Keratinocyte (primary cell): ENCODE results near the gene FCN3. TPM values are rescaled to one million over a fixed set of nuclear protein-coding genes. Genes with fewer than 3 reads are reported as not detected.

Experiments
- DNase-seq: peaks from one replicate; pipeline ENCODE4 v3.0.0-alpha.2; 2011; ENCODE audit warnings: low read depth, missing footprints, low spot score
- FAIRE-seq: peaks from 2 replicates; lab custom pipeline; 2011; peaks lifted over from hg19 to GRCh38; lab: Jason Lieb, UNC
- H2AFZ ChIP-seq: 2 replicates; pipeline ENCODE4 v1.6.0; 2012; ENCODE audit warnings: low read length, control low read depth, inconsistent platforms; ENCODE audit not compliant: control insufficient read depth
- H3K27ac ChIP-seq: 2 replicates; pipeline ENCODE4 v1.5.1; 2011; ENCODE audit warnings: low read length; ENCODE audit not compliant: control insufficient read depth, insufficient read depth
- H3K27me3 ChIP-seq: 3 replicates; pipeline ENCODE4 v1.6.0; 2011; ENCODE audit warnings: low read length; ENCODE audit not compliant: control insufficient read depth, insufficient read depth; ENCODE audit errors: extremely low read depth
- H3K36me3 ChIP-seq, 2 experiments: 2 replicates in 1 of 2; 3 replicates in 1 of 2; pipeline ENCODE4 v1.5.1; 2011; ENCODE audit warnings: low read length in 2 of 2, mild to moderate bottlenecking in 1 of 2; ENCODE audit not compliant: control insufficient read depth in 2 of 2, insufficient read depth in 2 of 2; ENCODE audit errors: extremely low read depth in 1 of 2
- H3K4me1 ChIP-seq: 3 replicates; pipeline ENCODE4 v1.5.1; 2011; ENCODE audit warnings: low read length; ENCODE audit not compliant: control insufficient read depth, insufficient read depth; ENCODE audit errors: extremely low read depth
- H3K4me2 ChIP-seq: 3 replicates; pipeline ENCODE4 v1.6.0; 2011; ENCODE audit warnings: low read depth, low read length; ENCODE audit not compliant: control insufficient read depth, insufficient read depth; ENCODE audit errors: extremely low read depth
- H3K4me3 ChIP-seq, 3 experiments: fragments of 200-600 bp in 1 of 3; sonication (generic) in 1 of 3; 2 replicates in 2 of 3; 3 replicates in 1 of 3; pipeline ENCODE4 v1.5.1; 2011 to 2016; ENCODE audit warnings: low read length in 3 of 3, mild to moderate bottlenecking in 3 of 3, control low read depth in 2 of 3, inconsistent platforms in 1 of 3, low read depth in 1 of 3, mixed read lengths in 1 of 3, mixed run types in 1 of 3, moderate library complexity in 1 of 3; ENCODE audit not compliant: control insufficient read depth in 2 of 3, insufficient read depth in 2 of 3; ENCODE audit errors: extremely low read depth in 1 of 3
- H3K79me2 ChIP-seq: 2 replicates; pipeline ENCODE4 v1.6.0; 2012; ENCODE audit warnings: low read length; ENCODE audit not compliant: control insufficient read depth, insufficient read depth
- H3K9ac ChIP-seq: 3 replicates; pipeline ENCODE4 v1.6.0; 2011; ENCODE audit warnings: low read length; ENCODE audit not compliant: control insufficient read depth, insufficient read depth; ENCODE audit errors: extremely low read depth
- H3K9me1 ChIP-seq: 3 replicates; pipeline ENCODE4 v1.6.0; 2011; ENCODE audit warnings: low read length; ENCODE audit not compliant: control insufficient read depth, insufficient read depth; ENCODE audit errors: extremely low read depth
- H3K9me3 ChIP-seq: 2 replicates; pipeline ENCODE4 v1.5.1; 2012; ENCODE audit warnings: low read depth, low read length; ENCODE audit not compliant: control insufficient read depth
- H4K20me1 ChIP-seq: 3 replicates; pipeline ENCODE4 v1.6.0; 2011; ENCODE audit warnings: low read length; ENCODE audit not compliant: control insufficient read depth, insufficient read depth; ENCODE audit errors: extremely low read depth
- EZH2 ChIP-seq: IDR thresholded peaks from one replicate; pipeline ENCODE4 v1.6.1; 2012; ENCODE audit warnings: inconsistent platforms, mild to moderate bottlenecking, low read length, moderate library complexity
- dilution Hi-C: fragments of 300-500 bp; cut with MboI; formaldehyde crosslinking; loops from one replicate; pipeline ENCODE4 v1.7.0; 2020; ENCODE audit warnings: low sequenced_read_pairs; ENCODE audit not compliant: extremely low pct_ligation_motif_present
- polyA plus RNA-seq, 5 experiments: library from polyadenylated mRNA; depleted of rRNA in 3 of 5; stranded (reverse) in 3 of 5; stranded (forward) in 1 of 5; unstranded in 1 of 5; fragments of >200 nt; gene quantifications; 1 replicate in 1 of 5; 2 replicates in 3 of 5; 3 replicates in 1 of 5; pipeline versions ENCODE4 v1.2.1 to v1.2.3, GENCODE V29; 2011 to 2012; ENCODE audit warnings: missing spikeins in 2 of 5, low read depth in 1 of 5, low replicate concordance in 1 of 5
- TF ChIP-seq, protein P1 (sequence below), 3 experiments: IDR thresholded peaks in 1 of 3; conservative IDR thresholded peaks in 1 of 3; optimal IDR thresholded peaks in 1 of 3; 2 replicates in 2 of 3; 3 replicates in 1 of 3; pipeline versions ENCODE3 to v1.5.1; 2011; ENCODE audit warnings: low read length in 3 of 3, mild to moderate bottlenecking in 3 of 3, moderate library complexity in 2 of 3, control low read depth in 1 of 3, inconsistent platforms in 1 of 3; ENCODE audit not compliant: insufficient read depth in 2 of 3; ENCODE audit errors: extremely low read depth in 1 of 3

The FCN3 gene
- polyA plus RNA-seq, 1 donor (not counting 4 experiments of a cell fraction or from before 2014, with no cell fraction given): not detected

DNA sequence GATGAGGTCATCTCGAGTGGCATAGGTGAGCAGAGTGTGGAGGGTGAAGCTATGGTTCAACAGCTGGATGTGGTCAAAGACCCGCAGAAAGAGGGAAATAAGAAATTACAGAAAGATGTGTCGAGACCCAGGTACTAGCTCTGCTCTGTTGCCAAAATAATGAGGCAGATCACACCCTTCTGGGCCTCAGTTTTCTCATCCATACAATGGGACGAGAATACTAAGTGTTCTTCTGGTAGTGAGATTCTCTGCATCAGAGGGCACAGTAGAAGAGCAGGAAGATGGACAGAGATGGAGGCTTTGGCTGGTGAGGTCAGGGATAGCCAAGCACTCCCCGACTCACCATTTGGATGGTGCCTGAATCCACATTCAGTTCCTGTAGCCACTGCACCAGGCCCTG, 18.9 kb downstream of the FCN3 start:
- H3K4me1 ChIP-seq: peaks cover 6% of the 10 kb centered on the region
- peaks cover 3% of the 10 kb centered on the region for H4K20me1 ChIP-seq
- no peaks in the 10 kb centered on the region for H3K79me2 ChIP-seq
- H2AFZ ChIP-seq: no peak overlapping the region
- H3K9ac ChIP-seq: no peak overlapping the region
- no peak overlapping the region for H3K27ac ChIP-seq
- FAIRE-seq (no peak), DNase-seq (no peak)
- H3K36me3 ChIP-seq: peaks cover 13 to 31% of the 10 kb centered on the region in 2 experiments
- no peak overlapping the region for H3K4me3 ChIP-seq
- no peaks in the 10 kb centered on the region for H3K27me3 ChIP-seq
- H3K9me1 ChIP-seq: no peaks in the 10 kb centered on the region
- no peak overlapping the region for H3K4me2 ChIP-seq
- H3K9me3 ChIP-seq: no peaks in the 10 kb centered on the region
- TF ChIP-seq EZH2: no peak
- TF ChIP-seq, protein P1, sequence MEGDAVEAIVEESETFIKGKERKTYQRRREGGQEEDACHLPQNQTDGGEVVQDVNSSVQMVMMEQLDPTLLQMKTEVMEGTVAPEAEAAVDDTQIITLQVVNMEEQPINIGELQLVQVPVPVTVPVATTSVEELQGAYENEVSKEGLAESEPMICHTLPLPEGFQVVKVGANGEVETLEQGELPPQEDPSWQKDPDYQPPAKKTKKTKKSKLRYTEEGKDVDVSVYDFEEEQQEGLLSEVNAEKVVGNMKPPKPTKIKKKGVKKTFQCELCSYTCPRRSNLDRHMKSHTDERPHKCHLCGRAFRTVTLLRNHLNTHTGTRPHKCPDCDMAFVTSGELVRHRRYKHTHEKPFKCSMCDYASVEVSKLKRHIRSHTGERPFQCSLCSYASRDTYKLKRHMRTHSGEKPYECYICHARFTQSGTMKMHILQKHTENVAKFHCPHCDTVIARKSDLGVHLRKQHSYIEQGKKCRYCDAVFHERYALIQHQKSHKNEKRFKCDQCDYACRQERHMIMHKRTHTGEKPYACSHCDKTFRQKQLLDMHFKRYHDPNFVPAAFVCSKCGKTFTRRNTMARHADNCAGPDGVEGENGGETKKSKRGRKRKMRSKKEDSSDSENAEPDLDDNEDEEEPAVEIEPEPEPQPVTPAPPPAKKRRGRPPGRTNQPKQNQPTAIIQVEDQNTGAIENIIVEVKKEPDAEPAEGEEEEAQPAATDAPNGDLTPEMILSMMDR (optimal IDR thresholded peaks at IDR 0.05 in 1 of 3, IDR thresholded peaks at IDR 0.05 in 1 of 3, conservative IDR thresholded peaks at IDR 0.05 in 1 of 3; ENCODE audit: extremely low read depth in 1 of 3, insufficient read depth in 2 of 3, low read length in 3 of 3): no peak
- dilution Hi-C loops: no loop called here

DNA sequence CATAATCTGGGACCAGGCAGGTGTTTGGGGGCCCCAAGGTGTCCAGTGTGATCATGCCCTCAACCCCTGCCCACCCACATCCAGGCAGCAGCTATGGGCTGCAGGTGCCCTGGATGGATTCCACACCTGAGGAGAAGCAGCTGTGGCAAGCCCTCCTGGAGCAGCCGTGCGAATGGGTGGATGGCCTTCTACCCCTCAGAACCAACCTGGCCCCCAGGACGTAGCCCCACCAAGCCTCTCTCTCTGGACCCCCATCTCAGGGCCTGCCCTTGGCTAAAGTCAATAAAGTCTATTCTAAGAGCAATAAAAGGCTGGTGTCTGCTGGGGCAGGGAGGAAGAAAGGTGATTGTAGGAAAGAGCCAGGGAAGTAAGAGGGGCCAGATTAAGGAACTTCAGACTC, 21.0 kb downstream of the FCN3 start:
- FAIRE-seq (no peak), DNase-seq (no peak)
- H3K9me1 ChIP-seq: no peaks in the 10 kb centered on the region
- H3K4me2 ChIP-seq: no peak overlapping the region
- peaks cover 15% of the 10 kb centered on the region for H3K4me1 ChIP-seq
- H3K9me3 ChIP-seq: no peaks in the 10 kb centered on the region
- H3K4me3 ChIP-seq: no peak overlapping the region
- peaks cover 20 to 23% of the 10 kb centered on the region in 2 experiments for H3K36me3 ChIP-seq
- no peak overlapping the region for H3K9ac ChIP-seq
- no peak overlapping the region for H2AFZ ChIP-seq
- dilution Hi-C loops: no loop called here
- H3K79me2 ChIP-seq: no peaks in the 10 kb centered on the region
- H4K20me1 ChIP-seq: peaks cover 3% of the 10 kb centered on the region
- no peaks in the 10 kb centered on the region for H3K27me3 ChIP-seq
- no peak overlapping the region for H3K27ac ChIP-seq
- no peak for TF ChIP-seq EZH2
- TF ChIP-seq, protein P1 (optimal IDR thresholded peaks at IDR 0.05 in 1 of 3, IDR thresholded peaks at IDR 0.05 in 1 of 3, conservative IDR thresholded peaks at IDR 0.05 in 1 of 3; ENCODE audit: extremely low read depth in 1 of 3, insufficient read depth in 2 of 3, low read length in 3 of 3): no peak
